Daoy (cell line): ENCODE measurements around the gene PIK3R1. TPM values are rescaled to one million over a fixed set of nuclear protein-coding genes. Genes with fewer than 3 reads are reported as not detected.

ENCODE experiments used
- DNase-seq: peaks from one replicate; pipeline ENCODE4 v3.0.0-alpha.2; 2015; ENCODE audit warnings: low read depth
- total RNA-seq: library from RNA; depleted of rRNA; stranded (reverse); fragments of >200 nt; shearing (Covaris generic); gene quantifications from 2 replicates; pipeline ENCODE4 v1.2.3, GENCODE V29; 2014

Gene PIK3R1
- total RNA-seq, 1 experiment from 2014 or later: 13.8 TPM

GRCh38 chr5:68252673-68253623 lies 37.4 kb downstream of the PIK3R1 start:
- peak; percentile 59 for DNase-seq

GRCh38 chr5:68253624-68254585 lies 38.3 kb downstream of the PIK3R1 start:
- DNase-seq: no peak

- no peak for DNase-seq
Observed at GRCh38 chr5:68254810-68255209, 39.3 kb downstream of the PIK3R1 start.

GRCh38 chr5:68255305-68256120 lies 40.0 kb downstream of the PIK3R1 start:
- no peak for DNase-seq

- DNase-seq: no peak
Observed at GRCh38 chr5:68257210-68257609, 41.7 kb downstream of the PIK3R1 start.

- DNase-seq: no peak
Observed at GRCh38 chr5:68258531-68258930, 43.0 kb downstream of the PIK3R1 start.

GRCh38 chr5:68259700-68260099 lies 44.1 kb downstream of the PIK3R1 start:
- DNase-seq: no peak

GRCh38 chr5:68260467-68260866 lies 44.9 kb downstream of the PIK3R1 start:
- DNase-seq: no peak

- no peak for DNase-seq
Observed at GRCh38 chr5:68261169-68261568, 45.6 kb downstream of the PIK3R1 start.

- DNase-seq: no peak
Observed at GRCh38 chr5:68261569-68262065, 46.1 kb downstream of the PIK3R1 start.

GRCh38 chr5:68264024-68264956 lies 48.7 kb downstream of the PIK3R1 start:
- no peak for DNase-seq

- no peak for DNase-seq
Observed at GRCh38 chr5:68265347-68265746, 49.8 kb downstream of the PIK3R1 start.

- DNase-seq: no peak
Observed at GRCh38 chr5:68265822-68266395, 50.4 kb downstream of the PIK3R1 start.

GRCh38 chr5:68266457-68266856 lies 50.9 kb downstream of the PIK3R1 start:
- DNase-seq: no peak

- no peak for DNase-seq
Observed at GRCh38 chr5:68267066-68267465, 51.5 kb downstream of the PIK3R1 start.

GRCh38 chr5:68268101-68268851 lies 52.7 kb downstream of the PIK3R1 start:
- DNase-seq: no peak

GRCh38 chr5:68268852-68269130 lies 53.2 kb downstream of the PIK3R1 start:
- no peak for DNase-seq

GRCh38 chr5:68269820-68270219 lies 54.3 kb downstream of the PIK3R1 start:
- no peak for DNase-seq

GRCh38 chr5:68270399-68270975 lies 54.9 kb downstream of the PIK3R1 start:
- no peak for DNase-seq
